Nephron progenitor cell (in vitro differentiated cells): ENCODE results near the gene CYTH4.

Experiments
- DNase-seq: peaks from one replicate; pipeline ENCODE4 v3.0.0; 2021
- H3K27ac Mint-ChIP-seq: 2 replicates; pipeline ENCODE4 v1.8.0; 2021; ENCODE audit warnings: mild to moderate bottlenecking, moderate library complexity, mixed read lengths
- H3K27me3 Mint-ChIP-seq: 2 replicates; pipeline ENCODE4 v1.8.0; 2021; ENCODE audit warnings: mild to moderate bottlenecking, low read depth, mixed read lengths; ENCODE audit not compliant: poor library complexity
- H3K36me3 Mint-ChIP-seq: 2 replicates; pipeline ENCODE4 v1.8.0; 2021; ENCODE audit warnings: low read depth, mixed read lengths
- H3K4me1 Mint-ChIP-seq: 2 replicates; pipeline ENCODE4 v1.8.0; 2021; ENCODE audit warnings: mixed read lengths
- H3K4me3 Mint-ChIP-seq: 2 replicates; pipeline ENCODE4 v1.8.0; 2021; ENCODE audit warnings: mild to moderate bottlenecking, moderate library complexity, mixed read lengths
- H3K9me3 Mint-ChIP-seq: 2 replicates; pipeline ENCODE4 v1.8.0; 2021; ENCODE audit warnings: mild to moderate bottlenecking, moderate library complexity, mixed read lengths
- TF ChIP-seq, protein P1 (sequence below): fragments of 200-600 bp; sonication (generic); IDR thresholded peaks from 2 replicates; pipeline ENCODE4 v1.5.0; 2021; ENCODE audit warnings: antibody characterized with exemption

Gene CYTH4

DNA sequence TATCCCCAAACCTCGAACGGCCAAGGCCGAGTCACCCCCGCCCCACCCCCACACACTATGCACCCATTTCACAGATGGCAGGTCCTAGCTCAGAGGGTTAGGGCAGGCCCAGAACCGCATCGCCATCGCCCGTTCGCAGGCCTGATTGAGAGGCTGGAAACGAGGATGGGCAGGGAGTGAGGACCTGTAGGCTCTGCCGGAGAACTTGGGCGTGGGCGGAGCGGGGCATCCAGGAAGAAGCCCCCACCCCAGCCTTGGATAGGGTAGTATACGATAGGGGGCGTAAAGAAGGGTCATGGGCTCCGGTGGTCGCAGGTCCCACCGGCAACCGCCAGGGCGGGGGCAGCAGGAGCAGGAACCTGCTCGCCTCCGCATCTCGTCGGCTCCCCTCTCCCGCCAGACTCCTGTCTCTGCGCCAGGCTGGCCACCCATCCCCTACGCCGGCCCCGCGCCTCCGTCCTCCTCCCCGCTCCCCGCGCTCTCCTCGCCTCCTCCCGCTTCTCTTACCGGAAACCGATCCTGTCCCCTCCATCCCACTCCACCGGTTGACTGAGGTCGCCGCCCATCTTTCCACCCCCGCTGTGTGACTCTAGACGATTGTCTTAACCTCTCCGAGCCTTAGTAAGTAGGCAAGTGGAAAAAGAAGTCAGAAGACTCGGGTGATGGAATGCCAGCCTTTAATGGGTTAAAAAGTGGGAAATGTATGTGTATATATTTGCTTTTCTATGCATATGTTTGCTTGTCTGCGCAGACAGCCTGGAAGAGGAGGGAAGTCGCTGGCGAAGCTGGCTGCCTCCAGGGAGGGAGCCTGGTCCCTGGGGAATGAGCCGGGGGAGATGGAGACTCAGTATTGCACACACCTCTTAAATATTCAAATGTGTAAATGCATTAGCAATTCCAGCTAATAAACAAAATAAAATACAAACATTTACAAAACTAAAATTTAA, 52.8 kb downstream of the CYTH4 start:
- H3K4me3 Mint-ChIP-seq = peak overlapping the region; percentile 29
- H3K36me3 Mint-ChIP-seq = no peaks in the 10 kb centered on the region
- TF ChIP-seq, protein P1, sequence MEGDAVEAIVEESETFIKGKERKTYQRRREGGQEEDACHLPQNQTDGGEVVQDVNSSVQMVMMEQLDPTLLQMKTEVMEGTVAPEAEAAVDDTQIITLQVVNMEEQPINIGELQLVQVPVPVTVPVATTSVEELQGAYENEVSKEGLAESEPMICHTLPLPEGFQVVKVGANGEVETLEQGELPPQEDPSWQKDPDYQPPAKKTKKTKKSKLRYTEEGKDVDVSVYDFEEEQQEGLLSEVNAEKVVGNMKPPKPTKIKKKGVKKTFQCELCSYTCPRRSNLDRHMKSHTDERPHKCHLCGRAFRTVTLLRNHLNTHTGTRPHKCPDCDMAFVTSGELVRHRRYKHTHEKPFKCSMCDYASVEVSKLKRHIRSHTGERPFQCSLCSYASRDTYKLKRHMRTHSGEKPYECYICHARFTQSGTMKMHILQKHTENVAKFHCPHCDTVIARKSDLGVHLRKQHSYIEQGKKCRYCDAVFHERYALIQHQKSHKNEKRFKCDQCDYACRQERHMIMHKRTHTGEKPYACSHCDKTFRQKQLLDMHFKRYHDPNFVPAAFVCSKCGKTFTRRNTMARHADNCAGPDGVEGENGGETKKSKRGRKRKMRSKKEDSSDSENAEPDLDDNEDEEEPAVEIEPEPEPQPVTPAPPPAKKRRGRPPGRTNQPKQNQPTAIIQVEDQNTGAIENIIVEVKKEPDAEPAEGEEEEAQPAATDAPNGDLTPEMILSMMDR = no peak
- peak; percentile 51 for DNase-seq
- peaks cover 37% of the 10 kb centered on the region for H3K4me1 Mint-ChIP-seq
- no peak overlapping the region for H3K27ac Mint-ChIP-seq
- no peaks in the 10 kb centered on the region for H3K9me3 Mint-ChIP-seq
- H3K27me3 Mint-ChIP-seq = peaks cover 99% of the 10 kb centered on the region

DNA sequence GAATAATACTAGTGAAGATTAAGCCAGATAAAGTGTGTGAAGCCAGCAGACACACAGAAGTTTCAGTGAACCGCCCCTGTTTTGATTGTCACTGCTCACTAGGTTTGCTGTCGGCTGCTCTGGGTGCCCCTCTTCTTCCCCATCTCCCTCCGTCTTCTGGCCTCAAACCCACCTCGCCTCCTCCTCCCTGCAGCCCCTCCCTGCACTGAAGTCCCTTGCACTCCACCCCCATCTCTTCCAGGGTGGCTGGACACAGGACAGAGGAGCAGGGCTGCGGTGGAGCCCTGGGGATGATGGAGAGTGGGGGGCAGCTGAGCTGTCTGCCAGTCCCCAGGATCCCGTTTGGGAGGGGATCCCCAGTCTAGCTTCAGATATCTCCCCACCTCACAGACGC, 53.5 kb downstream of the CYTH4 start:
- no peak overlapping the region for H3K4me3 Mint-ChIP-seq
- peaks cover 38% of the 10 kb centered on the region for H3K4me1 Mint-ChIP-seq
- peaks cover 99% of the 10 kb centered on the region for H3K27me3 Mint-ChIP-seq
- no peaks in the 10 kb centered on the region for H3K36me3 Mint-ChIP-seq
- H3K9me3 Mint-ChIP-seq = no peaks in the 10 kb centered on the region
- peak; percentile 26 for DNase-seq
- TF ChIP-seq, protein P1 = no peak
- H3K27ac Mint-ChIP-seq = no peak overlapping the region

DNA sequence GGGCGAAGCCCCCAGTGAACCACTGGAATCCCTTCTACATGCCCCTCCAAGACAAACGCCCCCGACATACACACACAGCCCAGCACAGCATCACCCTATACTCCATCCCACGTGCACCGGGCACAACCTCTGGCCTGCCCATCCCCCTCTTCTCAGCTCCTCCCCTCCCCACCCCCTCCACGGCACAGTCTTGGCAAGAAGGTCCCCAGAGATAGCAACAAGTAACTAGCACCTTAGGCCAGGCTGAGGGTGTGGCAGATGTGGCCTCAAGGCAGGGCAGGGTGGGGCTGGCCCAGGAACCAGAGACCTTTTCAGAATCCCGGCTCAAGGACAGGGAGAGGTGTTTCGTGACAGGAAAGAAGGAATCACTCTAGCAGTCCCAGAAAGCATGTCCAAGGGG, 54.3 kb downstream of the CYTH4 start:
- H3K36me3 Mint-ChIP-seq = no peaks in the 10 kb centered on the region
- no peak for DNase-seq
- no peak overlapping the region for H3K4me3 Mint-ChIP-seq
- TF ChIP-seq, protein P1 = no peak
- peaks cover 41% of the 10 kb centered on the region for H3K4me1 Mint-ChIP-seq
- no peak overlapping the region for H3K27ac Mint-ChIP-seq
- H3K27me3 Mint-ChIP-seq = peaks cover 99% of the 10 kb centered on the region
- no peaks in the 10 kb centered on the region for H3K9me3 Mint-ChIP-seq

DNA sequence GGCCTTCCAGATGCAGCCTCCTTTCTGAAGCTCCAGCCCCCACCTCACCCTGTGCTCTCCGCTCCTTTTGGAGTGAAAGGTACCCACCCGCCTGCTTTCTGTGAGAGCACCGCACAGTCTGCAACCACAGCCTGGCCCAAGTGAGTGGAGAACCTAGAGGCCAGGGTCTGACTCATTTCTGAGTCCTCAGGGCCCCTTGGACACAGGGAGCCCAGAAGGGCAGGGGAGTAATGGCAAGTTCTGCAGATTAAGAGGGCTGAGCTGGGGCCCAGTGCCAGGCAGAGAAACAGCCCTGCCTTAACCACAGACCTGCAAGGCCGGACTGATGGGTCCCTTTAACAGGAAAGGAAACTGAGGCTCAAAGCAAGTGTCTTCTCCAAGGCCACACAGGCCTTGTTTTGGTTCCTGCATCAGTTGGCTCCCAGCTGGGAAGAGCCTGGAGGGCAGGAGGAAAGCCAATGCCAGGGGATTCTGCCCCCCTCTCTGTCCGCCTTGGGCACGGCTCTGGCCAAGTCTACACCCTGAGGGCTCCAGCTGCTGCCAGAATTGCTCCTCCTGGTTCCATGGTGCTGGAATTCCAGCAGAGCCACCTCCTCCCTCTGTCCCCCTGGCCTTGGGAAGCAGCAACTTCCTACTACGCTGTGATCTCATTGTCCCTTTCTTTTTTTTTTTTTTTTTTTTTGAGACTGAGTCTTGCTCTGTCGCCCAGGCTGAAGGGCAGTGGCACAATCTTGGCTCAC, 55.1 kb downstream of the CYTH4 start:
- no peak overlapping the region for H3K27ac Mint-ChIP-seq
- TF ChIP-seq, protein P1 = no peak
- no peaks in the 10 kb centered on the region for H3K36me3 Mint-ChIP-seq
- DNase-seq = no peak
- H3K9me3 Mint-ChIP-seq = no peaks in the 10 kb centered on the region
- H3K4me3 Mint-ChIP-seq = no peak overlapping the region
- peaks cover 39% of the 10 kb centered on the region for H3K4me1 Mint-ChIP-seq
- peaks cover 100% of the 10 kb centered on the region for H3K27me3 Mint-ChIP-seq

DNA sequence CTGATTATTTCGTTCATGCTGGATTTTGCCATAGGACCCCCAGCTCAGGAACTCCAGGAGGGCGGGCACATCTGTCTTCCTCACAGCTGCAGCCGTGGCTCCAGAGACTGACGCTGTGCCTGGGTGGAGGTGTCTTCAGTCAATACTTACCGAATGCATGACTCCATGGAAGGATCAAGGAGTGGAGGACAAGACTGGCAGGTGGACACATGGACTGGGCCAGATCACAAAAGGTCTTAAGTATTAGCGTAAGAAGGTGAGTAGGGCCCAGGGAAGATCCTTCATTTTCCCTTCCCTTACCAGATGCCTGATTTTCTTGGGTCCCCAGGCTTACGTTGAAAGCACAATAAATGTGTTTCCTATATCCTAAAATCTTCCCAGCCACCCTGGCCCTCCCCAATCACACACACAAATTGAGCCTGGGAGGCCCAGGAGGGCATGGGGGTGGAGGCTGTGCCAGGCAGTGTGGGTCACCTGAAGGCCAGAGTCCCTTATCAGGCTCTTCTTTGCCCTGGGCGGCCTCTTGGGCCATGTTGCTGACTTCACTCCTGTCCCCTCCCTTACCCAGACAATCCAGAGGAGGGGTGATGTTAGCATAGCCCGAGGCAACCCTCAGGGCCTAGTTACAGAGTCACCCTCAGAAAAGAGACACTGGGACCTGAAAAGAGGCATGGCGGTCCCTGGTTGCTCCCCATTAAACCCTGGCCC, 56.4 kb downstream of the CYTH4 start:
- Mint-ChIP-seq H3K4me3 (no peak overlapping the region), H3K4me1 (peaks cover 33% of the 10 kb centered on the region), H3K9me3 (no peaks in the 10 kb centered on the region), H3K27ac (no peak overlapping the region), H3K36me3 (no peaks in the 10 kb centered on the region), H3K27me3 (peaks cover 99% of the 10 kb centered on the region)
- DNase-seq = no peak
- TF ChIP-seq, protein P1 = no peak
